Heart left ventricle (tissue), 16 donors: Measurements from ENCODE around the gene ALS2CL. TPM values are rescaled to one million over a fixed set of nuclear protein-coding genes. Genes with fewer than 3 reads are reported as not detected.

Experiments
- ATAC-seq, 4 donors: fragments of 200-7000 bp; cut with Tn5 transposase; one replicate each; pipeline ENCODE4 v1.9.1; 2020 to 2022; ENCODE audit warnings: moderate library complexity in 4 of 4, mild to moderate bottlenecking in 3 of 4, moderate number of reproducible peaks in 1 of 4
- DNase-seq, 5 donors: peaks; one replicate each; pipeline ENCODE4 v3.0.0-alpha.2; 2020
- H3K27ac ChIP-seq, 12 donors: fragments of 200-600 bp; sonication (generic) in 4 of 12; one replicate each; pipeline versions ENCODE4 v1.5.0 to v1.8.0; 2016 to 2022; ENCODE audit warnings: mild to moderate bottlenecking in 2 of 12
- H3K27me3 ChIP-seq, 9 donors: fragments of 200-600 bp; sonication (generic) in 2 of 9; one replicate each; pipeline versions ENCODE4 v1.5.1 to v1.8.0; 2016 to 2022; ENCODE audit warnings: mild to moderate bottlenecking in 3 of 9
- H3K36me3 ChIP-seq, 9 donors: fragments of 200-600 bp; sonication (generic) in 2 of 9; one replicate each; pipeline versions ENCODE4 v1.5.0 to v1.8.0; 2018 to 2022; ENCODE audit warnings: mild to moderate bottlenecking in 2 of 9
- H3K4me1 ChIP-seq, 12 donors: fragments of 200-600 bp; sonication (generic) in 4 of 12; one replicate each; pipeline versions ENCODE4 v1.5.0 to v1.8.0; 2016 to 2022; ENCODE audit warnings: mild to moderate bottlenecking in 3 of 12
- H3K4me3 ChIP-seq, 12 donors: fragments of 200-600 bp; sonication (generic) in 4 of 12; one replicate each; pipeline versions ENCODE4 v1.5.0 to v1.8.0; 2017 to 2022; ENCODE audit warnings: mild to moderate bottlenecking in 9 of 12, moderate library complexity in 4 of 12
- H3K9me3 ChIP-seq, 12 donors: fragments of 200-600 bp; sonication (generic) in 4 of 12; one replicate each; pipeline versions ENCODE4 v1.5.0 to v1.8.0; 2016 to 2022; ENCODE audit warnings: mild to moderate bottlenecking in 1 of 12
- CTCF ChIP-seq, 12 donors: fragments of 200-600 bp; sonication (generic) in 4 of 12; IDR thresholded peaks; one replicate each; pipeline versions ENCODE4 v1.5.0 to v1.8.0; 2018 to 2022; ENCODE audit warnings: antibody characterized with exemption in 12 of 12, mild to moderate bottlenecking in 5 of 12
- POLR2A ChIP-seq, 2 donors: fragments of 450-650 bp; IDR thresholded peaks; one replicate each; pipeline ENCODE4 v1.6.1; 2017; ENCODE audit warnings: antibody characterized with exemption in 2 of 2, mild to moderate bottlenecking in 2 of 2, moderate library complexity in 2 of 2
- WGBS, 4 donors: extraction: QIAGEN DNeasy Blood & Tissue Kit in 2 of 4; methylation state at CpG; one replicate each; pipeline versions ENCODE4 v1.1.5 to v1.1.7; 2013 to 2018; 5-methylcytosine and 5-hydroxymethylcytosine counted together
- intact Hi-C, 10 donors: fragments of 100-400 bp; cut with DNase I; formaldehyde crosslinking; loops; one replicate each; pipeline versions ENCODE4 v1.11.1 to v1.14.2; 2022
- polyA plus RNA-seq, 2 donors: library from polyadenylated mRNA; stranded (reverse); fragments of 200-250 nt; gene quantifications; one replicate each; pipeline ENCODE4 v1.2.3, GENCODE V29; 2013
- total RNA-seq, 9 donors: library from RNA; depleted of rRNA in 2 of 9; stranded (reverse); fragments of >200 nt in 2 of 9; fragmentation: NEBNext Ultra II Directional in 3 of 9; extraction: Animal tissue kit (Norgen Biotek cat#: 25700) in 3 of 9; gene quantifications; one replicate each; pipeline versions ENCODE4 v1.1.0 to v1.2.4, GENCODE V29; 2016 to 2023
- donor health status: ischemic (EF 13 %, LVEDD 7.1; RV severe dilation, severe dysfunction).
- donor health status: healthy with polysubstance abuse.
- donor health status: DM: no; HTN: yes; CAD: no.
- donor health status: DM: no; HTN: no; CAD: no.
- donor health status: ischemic (EF 25% LVEDD 6.9; RV normal size, moderate dysfunction).
- donor health status: ischemic (EF 25% LVEDD 5.7; RV mildly dilated, moderate dysfunction).
- donor health status: healthy.
- donor health status: DM: yes; HTN: yes; CAD: no.
- donor health status: ischemic (EF 35%, LVEDD 5.7; RV mildly dilated, moderate dysfunction).
- donor health status: nonischemic (EF 11% LVEDD 7.7; RV severe dilation, severe dysfunction).
- donor health status: DM: yes; HTN: yes; CAD: no.
- donor health status: PGD.
- donor health status: ischemic (EF 29% LVEDD 5.4; RV normal size, mild dysfunction).
- donor health status: nonischemic (EF 23%, LVEDD 6.1; RV moderate dilation, normal function).

ALS2CL gene
- total and polyA plus RNA-seq, 11 donors = 11.8 to 40.7 (median 25.4) TPM

GRCh38 chr3:46643701-46644100, 49.8 kb downstream of the ALS2CL start:
- Histone ChIP-seq H3K9me3 (peaks cover 0 to 24% (median 10%) of the 10 kb centered on the region in 12 donors), H3K36me3 (no peaks in the 10 kb centered on the region), H3K4me3 (no peak overlapping the region), H3K27ac (no peak overlapping the region), H3K4me1 (peaks cover 0 to 6% (median 0%) of the 10 kb centered on the region in 12 donors), H3K27me3 (peaks cover 0 to 6% (median 0%) of the 10 kb centered on the region in 9 donors)
- TF ChIP-seq CTCF (IDR thresholded peaks at IDR 0.05) (no peak), POLR2A (IDR thresholded peaks at IDR 0.05) (no peak)
- no peak for ATAC-seq
- intact Hi-C loops = no loop called here
- DNase-seq = no peak
- WGBS, 4 donors = 93 to 96% (median 95%) methylated on average over 1 of the region's 1 CpG

GRCh38 chr3:46642971-46643370, 50.5 kb downstream of the ALS2CL start:
- no peak for TF ChIP-seq POLR2A (IDR thresholded peaks at IDR 0.05)
- TF ChIP-seq CTCF (IDR thresholded peaks at IDR 0.05) = no peak
- no peak overlapping the region for H3K4me3 ChIP-seq
- peaks cover 0 to 6% (median 0%) of the 10 kb centered on the region in 12 donors for H3K4me1 ChIP-seq
- DNase-seq = no peak
- H3K9me3 ChIP-seq = peaks cover 0 to 24% (median 10%) of the 10 kb centered on the region in 12 donors
- WGBS, 4 donors = 84 to 90% (median 88%) methylated on average over 6 of the region's 6 CpGs
- intact Hi-C loops = no loop called here
- H3K27me3 ChIP-seq = peaks cover 0 to 6% (median 0%) of the 10 kb centered on the region in 9 donors
- H3K36me3 ChIP-seq = no peaks in the 10 kb centered on the region
- H3K27ac ChIP-seq = no peak overlapping the region
- ATAC-seq = no peak

GRCh38 chr3:46640927-46641326, 52.6 kb downstream of the ALS2CL start:
- H3K4me3 ChIP-seq = no peak overlapping the region

GRCh38 chr3:46639221-46639620, 54.3 kb downstream of the ALS2CL start:
- Histone ChIP-seq H3K4me1 (no peaks in the 10 kb centered on the region), H3K4me3 (no peak overlapping the region), H3K27me3 (peaks cover 0 to 6% (median 0%) of the 10 kb centered on the region in 9 donors), H3K9me3 (peaks cover 0 to 24% (median 10%) of the 10 kb centered on the region in 12 donors), H3K27ac (no peak overlapping the region), H3K36me3 (no peaks in the 10 kb centered on the region)
- TF ChIP-seq CTCF (IDR thresholded peaks at IDR 0.05) (no peak), POLR2A (IDR thresholded peaks at IDR 0.05) (no peak)
- intact Hi-C loops = loop anchor here in 1 of 10 donors (10.0 kb wide), 1 partner anchor 74 kb away; the partner anchor contains the start of gene LRRC2
- ATAC-seq (peak in 1 of 4 donors; percentile 16), DNase-seq (no peak)

More at GRCh38 chr3:46640927-46641326, 52.6 kb downstream of the ALS2CL start:
- intact Hi-C loops = no loop called here
- H3K27me3 ChIP-seq = peaks cover 0 to 6% (median 0%) of the 10 kb centered on the region in 9 donors
- WGBS, 4 donors = 29 to 41% (median 32%) methylated on average over 3 of the region's 3 CpGs
- TF ChIP-seq POLR2A (IDR thresholded peaks at IDR 0.05) = no peak
- no peak for TF ChIP-seq CTCF (IDR thresholded peaks at IDR 0.05)
- no peaks in the 10 kb centered on the region for H3K36me3 ChIP-seq
- peak; percentile 69 to 74 (median 70) for ATAC-seq
- peaks cover 0 to 24% (median 10%) of the 10 kb centered on the region in 12 donors for H3K9me3 ChIP-seq
- no peak for DNase-seq
- H3K27ac ChIP-seq = no peak overlapping the region
- no peaks in the 10 kb centered on the region for H3K4me1 ChIP-seq
